ENCODE measurements around the gene FCER2.

FCER2 gene

GRCh38 chr19:7690779-7691258 is 11.1 kb downstream of the FCER2 start:
- ATAC-seq (replicated peaks; ENCODE audit: extremely low read depth, poor library complexity, severe bottlenecking): no peak
- DNase-seq (ENCODE audit: low spot score in 2 of 2): peak in 1 of 2 donors; percentile 32
- no peak overlapping the region for H3K4me3 Mint-ChIP-seq
- no peaks in the 10 kb centered on the region for H3K9me3 Mint-ChIP-seq
- H3K27ac Mint-ChIP-seq (ENCODE audit: low read depth): no peak overlapping the region
- no peaks in the 10 kb centered on the region for H3K4me1 Mint-ChIP-seq
- H3K27me3 Mint-ChIP-seq: no peaks in the 10 kb centered on the region
- H3K36me3 Mint-ChIP-seq (ENCODE audit: insufficient read depth): no peaks in the 10 kb centered on the region

DNA sequence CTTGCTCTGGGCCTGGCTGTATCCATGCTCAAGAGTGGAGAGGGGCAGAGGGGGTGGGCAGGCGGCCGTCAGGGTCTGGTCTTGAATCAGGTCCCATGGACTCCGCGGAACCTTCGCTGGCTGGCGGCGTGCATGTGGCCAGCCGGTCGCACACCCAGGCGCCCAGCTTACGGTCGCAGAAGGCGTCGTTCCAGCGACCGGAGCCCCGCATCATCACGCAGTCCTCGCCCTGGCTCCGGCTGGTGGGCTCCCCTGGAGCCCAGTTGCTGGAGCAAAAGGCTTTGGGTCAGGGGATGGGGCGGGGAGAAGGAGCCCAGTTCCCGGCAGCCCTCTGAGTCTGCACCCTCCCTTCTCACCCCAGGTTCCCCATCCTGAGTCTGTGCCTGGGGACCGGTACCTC is 12.8 kb downstream of the FCER2 start:
- Mint-ChIP-seq H3K27me3 (no peaks in the 10 kb centered on the region), H3K4me3 (no peak overlapping the region), H3K36me3 (ENCODE audit: insufficient read depth) (peaks cover 5% of the 10 kb centered on the region), H3K9me3 (no peaks in the 10 kb centered on the region), H3K27ac (ENCODE audit: low read depth) (no peak overlapping the region), H3K4me1 (no peaks in the 10 kb centered on the region)
- no peak for DNase-seq (ENCODE audit: low spot score in 2 of 2)
- no peak for ATAC-seq (replicated peaks; ENCODE audit: extremely low read depth, poor library complexity, severe bottlenecking)

DNA sequence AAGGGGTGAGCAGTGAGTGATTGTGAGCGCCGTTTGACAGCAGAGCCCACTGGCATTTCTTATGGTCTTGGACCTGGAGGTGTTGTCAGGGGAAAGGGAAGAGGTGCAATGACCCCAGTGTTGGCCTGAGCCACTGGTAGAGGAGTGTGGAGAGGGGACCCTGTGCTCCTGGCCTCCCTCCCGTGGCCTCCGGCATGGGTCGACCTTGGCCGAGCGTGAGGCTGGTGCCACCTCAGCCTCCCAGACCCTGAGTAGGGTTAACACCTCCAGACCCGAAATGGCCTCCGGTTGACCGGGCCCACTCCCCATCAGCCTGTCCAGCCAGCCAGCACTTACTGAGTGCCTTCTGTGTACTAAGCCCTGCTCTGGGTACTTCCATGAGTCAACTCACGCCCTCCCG is 14.8 kb downstream of the FCER2 start:
- no peak overlapping the region for H3K4me3 Mint-ChIP-seq
- peaks cover 19% of the 10 kb centered on the region for H3K36me3 Mint-ChIP-seq (ENCODE audit: insufficient read depth)
- no peaks in the 10 kb centered on the region for H3K4me1 Mint-ChIP-seq
- no peaks in the 10 kb centered on the region for H3K9me3 Mint-ChIP-seq
- H3K27me3 Mint-ChIP-seq: no peaks in the 10 kb centered on the region
- DNase-seq (ENCODE audit: low spot score in 2 of 2): no peak
- no peak for ATAC-seq (replicated peaks; ENCODE audit: extremely low read depth, poor library complexity, severe bottlenecking)
- no peak overlapping the region for H3K27ac Mint-ChIP-seq (ENCODE audit: low read depth)

GRCh38 chr19:7685546-7686445 is 16.1 kb downstream of the FCER2 start:
- DNase-seq (ENCODE audit: low spot score in 2 of 2) (no peak), ATAC-seq (replicated peaks; ENCODE audit: extremely low read depth, poor library complexity, severe bottlenecking) (no peak)
- H3K27me3 Mint-ChIP-seq: no peaks in the 10 kb centered on the region
- H3K4me1 Mint-ChIP-seq: peaks cover 8% of the 10 kb centered on the region
- H3K9me3 Mint-ChIP-seq: no peaks in the 10 kb centered on the region
- peaks cover 27% of the 10 kb centered on the region for H3K36me3 Mint-ChIP-seq (ENCODE audit: insufficient read depth)
- H3K4me3 Mint-ChIP-seq: no peak overlapping the region
- H3K27ac Mint-ChIP-seq (ENCODE audit: low read depth): no peak overlapping the region

DNA sequence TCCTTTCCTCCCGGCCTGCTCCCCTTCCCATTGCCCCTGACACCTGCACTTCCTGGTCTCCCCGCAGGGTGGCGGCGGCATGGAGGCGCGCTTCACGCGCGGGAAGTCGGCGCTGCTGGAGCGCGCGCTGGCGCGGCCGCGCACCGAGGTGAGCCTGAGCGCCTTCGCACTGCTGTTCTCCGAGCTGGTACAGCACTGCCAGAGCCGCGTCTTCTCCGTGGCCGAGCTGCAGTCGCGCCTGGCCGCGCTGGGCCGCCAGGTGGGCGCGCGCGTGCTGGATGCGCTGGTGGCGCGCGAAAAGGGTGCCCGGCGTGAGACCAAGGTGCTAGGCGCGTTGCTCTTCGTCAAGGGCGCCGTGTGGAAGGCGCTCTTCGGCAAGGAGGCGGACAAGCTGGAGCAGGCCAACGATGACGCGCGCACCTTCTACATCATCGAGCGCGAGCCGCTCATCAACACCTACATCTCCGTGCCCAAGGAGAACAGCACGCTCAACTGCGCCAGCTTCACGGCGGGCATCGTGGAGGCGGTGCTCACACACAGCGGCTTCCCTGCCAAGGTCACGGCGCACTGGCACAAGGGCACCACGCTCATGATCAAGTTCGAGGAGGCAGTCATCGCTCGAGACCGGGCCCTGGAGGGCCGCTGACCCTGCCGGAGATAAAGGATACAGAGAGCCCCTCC is 19.6 kb downstream of the FCER2 start:
- peak overlapping the region; percentile 90 for H3K4me3 Mint-ChIP-seq
- H3K27me3 Mint-ChIP-seq: peaks cover 14% of the 10 kb centered on the region
- no peak for DNase-seq (ENCODE audit: low spot score in 2 of 2)
- ATAC-seq (replicated peaks; ENCODE audit: extremely low read depth, poor library complexity, severe bottlenecking): no peak
- H3K4me1 Mint-ChIP-seq: peaks cover 22% of the 10 kb centered on the region
- peaks cover 28% of the 10 kb centered on the region for H3K36me3 Mint-ChIP-seq (ENCODE audit: insufficient read depth)
- H3K27ac Mint-ChIP-seq (ENCODE audit: low read depth): peak overlapping the region; percentile 87
- no peaks in the 10 kb centered on the region for H3K9me3 Mint-ChIP-seq

- peaks cover 21% of the 10 kb centered on the region for H3K27me3 Mint-ChIP-seq
- H3K27ac Mint-ChIP-seq (ENCODE audit: low read depth): peak overlapping the region; percentile 87
- H3K36me3 Mint-ChIP-seq (ENCODE audit: insufficient read depth): peaks cover 28% of the 10 kb centered on the region
- peak overlapping the region; percentile 90 for H3K4me3 Mint-ChIP-seq
- ATAC-seq (replicated peaks; ENCODE audit: extremely low read depth, poor library complexity, severe bottlenecking): peak; percentile 33
- H3K9me3 Mint-ChIP-seq: no peaks in the 10 kb centered on the region
- peak; percentile 54 to 67 for DNase-seq (ENCODE audit: low spot score in 2 of 2)
- peaks cover 28% of the 10 kb centered on the region for H3K4me1 Mint-ChIP-seq
Observed at GRCh38 chr19:7681340-7682174, 20.4 kb downstream of the FCER2 start.

DNA sequence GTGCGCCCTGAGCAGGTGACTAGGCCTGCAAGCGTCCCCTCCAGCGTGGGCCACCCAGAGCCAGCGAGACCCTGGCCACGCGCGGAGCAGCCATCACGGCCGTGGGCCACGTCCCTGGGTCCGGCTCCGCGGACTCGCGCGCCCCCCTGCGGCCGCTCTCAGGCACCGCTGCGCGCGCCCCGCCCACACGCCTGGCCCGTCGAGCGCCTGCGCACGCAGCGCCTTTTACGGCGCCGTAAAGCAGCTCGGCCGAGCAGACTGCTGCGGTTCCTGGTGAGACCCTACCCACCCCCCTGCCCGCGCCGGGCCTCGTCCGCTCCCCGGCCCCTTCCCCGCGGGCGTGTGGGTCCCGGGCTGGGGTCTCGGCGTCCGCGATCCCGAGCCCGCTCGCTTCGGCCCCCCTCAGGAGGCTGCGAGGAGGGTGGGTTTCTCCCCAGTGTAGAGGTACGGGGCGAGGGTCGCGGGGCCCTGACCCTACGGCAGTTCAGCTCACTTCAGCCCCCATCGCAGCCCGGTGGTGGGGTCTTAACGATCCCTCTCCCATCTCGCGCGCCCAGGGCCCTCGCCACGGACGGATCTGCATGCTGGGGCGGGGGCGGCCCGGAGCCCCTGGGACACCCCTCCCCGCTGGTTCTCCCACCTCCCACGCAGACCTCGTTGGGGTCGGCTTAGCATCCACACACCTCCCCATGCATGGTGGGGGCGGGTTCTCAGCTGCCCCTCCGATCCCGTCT is 21.2 kb downstream of the FCER2 start, which contains the start of gene TRAPPC5:
TRAPPC5 (plus strand) TSS at position 228 of the 734 bp plus-strand sequence. CDS start 1,421 bp downstream, outside the sequence.
- Mint-ChIP-seq H3K4me1 (peaks cover 31% of the 10 kb centered on the region), H3K27me3 (peaks cover 29% of the 10 kb centered on the region), H3K27ac (ENCODE audit: low read depth) (peak within 1 kb of the TSS; percentile 87), H3K9me3 (no peaks in the 10 kb centered on the region), H3K36me3 (ENCODE audit: insufficient read depth) (peaks cover 28% of the 10 kb centered on the region), H3K4me3 (peak within 1 kb of the TSS; percentile 90)
- peak; percentile 47 for ATAC-seq (replicated peaks; ENCODE audit: extremely low read depth, poor library complexity, severe bottlenecking)
- peak; percentile 74 to 81 for DNase-seq (ENCODE audit: low spot score in 2 of 2)

GRCh38 chr19:7679771-7680605 is 21.9 kb downstream of the FCER2 start:
- peaks cover 28% of the 10 kb centered on the region for H3K36me3 Mint-ChIP-seq (ENCODE audit: insufficient read depth)
- peaks cover 35% of the 10 kb centered on the region for H3K27me3 Mint-ChIP-seq
- DNase-seq (ENCODE audit: low spot score in 2 of 2) (no peak), ATAC-seq (replicated peaks; ENCODE audit: extremely low read depth, poor library complexity, severe bottlenecking) (no peak)
- no peaks in the 10 kb centered on the region for H3K9me3 Mint-ChIP-seq
- H3K4me3 Mint-ChIP-seq: peak overlapping the region; percentile 90
- peaks cover 31% of the 10 kb centered on the region for H3K4me1 Mint-ChIP-seq
- peak overlapping the region; percentile 19 for H3K27ac Mint-ChIP-seq (ENCODE audit: low read depth)

DNA sequence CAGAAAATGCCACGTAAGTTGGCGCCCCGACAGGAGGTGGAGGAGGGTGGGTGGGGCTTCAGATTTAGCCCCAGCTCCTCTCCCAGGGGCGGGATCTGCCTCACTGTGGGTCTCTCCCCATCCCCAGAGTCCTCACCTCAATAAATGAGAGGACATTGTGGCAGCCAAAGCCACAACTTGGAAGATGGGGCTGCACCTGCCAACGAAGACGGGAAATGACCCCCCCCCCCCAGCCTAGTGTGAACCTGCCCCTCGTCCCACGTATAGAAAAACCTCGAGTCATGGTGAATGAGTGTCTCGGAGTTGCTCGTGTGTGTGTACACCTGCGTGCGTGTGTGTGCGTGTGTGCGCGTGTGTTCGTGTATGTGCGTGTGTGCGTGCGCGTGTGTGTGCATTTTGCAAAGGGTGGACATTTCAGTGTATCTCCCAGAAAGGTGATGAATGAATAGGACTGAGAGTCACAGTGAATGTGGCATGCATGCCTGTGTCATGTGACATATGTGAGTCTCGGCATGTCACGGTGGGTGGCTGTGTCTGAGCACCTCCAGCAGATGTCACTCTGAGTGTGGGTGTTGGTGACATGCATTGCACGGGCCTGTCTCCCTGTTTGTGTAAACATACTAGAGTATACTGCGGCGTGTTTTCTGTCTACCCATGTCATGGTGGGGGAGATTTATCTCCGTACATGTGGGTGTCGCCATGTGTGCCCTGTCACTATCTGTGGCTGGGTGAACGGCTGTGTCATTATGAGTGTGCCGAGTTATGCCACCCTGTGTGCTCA is 22.8 kb downstream of the FCER2 start:
- ATAC-seq (replicated peaks; ENCODE audit: extremely low read depth, poor library complexity, severe bottlenecking) (peak; percentile 81), DNase-seq (ENCODE audit: low spot score in 2 of 2) (peak; percentile 42 to 56)
- no peak overlapping the region for H3K27ac Mint-ChIP-seq (ENCODE audit: low read depth)
- peaks cover 31% of the 10 kb centered on the region for H3K4me1 Mint-ChIP-seq
- peaks cover 39% of the 10 kb centered on the region for H3K27me3 Mint-ChIP-seq
- H3K36me3 Mint-ChIP-seq (ENCODE audit: insufficient read depth): peaks cover 23% of the 10 kb centered on the region
- H3K4me3 Mint-ChIP-seq: peak overlapping the region; percentile 90
- no peaks in the 10 kb centered on the region for H3K9me3 Mint-ChIP-seq

DNA sequence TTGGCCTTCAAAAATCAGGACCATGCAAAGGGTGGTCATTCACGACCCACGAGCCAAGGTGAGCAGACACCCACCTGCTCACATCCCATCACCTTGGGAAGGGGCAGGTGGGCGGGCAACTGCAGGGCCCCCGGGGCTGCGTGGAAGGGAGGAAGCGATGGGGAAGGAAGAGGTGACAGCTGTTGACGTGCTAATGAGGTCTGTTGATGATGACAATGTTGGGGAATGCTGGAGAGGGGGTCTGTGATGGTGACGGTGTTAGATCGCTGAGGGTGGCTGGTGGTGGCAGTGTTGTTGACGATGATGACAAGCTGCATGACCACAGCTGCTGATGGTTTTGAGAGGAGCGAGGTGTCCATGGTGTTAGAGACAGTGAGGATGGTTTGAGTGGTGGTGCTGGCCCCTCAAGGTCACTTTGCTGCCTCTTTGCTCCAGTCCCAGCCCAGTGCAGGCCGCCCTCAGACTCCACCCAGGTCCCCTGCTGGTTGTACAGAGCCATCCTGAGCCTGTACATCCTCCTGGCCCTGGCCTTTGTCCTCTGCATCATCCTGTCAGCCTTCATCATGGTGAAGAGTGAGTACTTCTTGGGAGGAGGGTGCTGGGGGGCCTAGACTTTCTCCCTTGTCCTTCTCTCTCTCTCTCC is 24.1 kb downstream of the FCER2 start:
- H3K27ac Mint-ChIP-seq (ENCODE audit: low read depth): peak overlapping the region; percentile 11
- peaks cover 31% of the 10 kb centered on the region for H3K4me1 Mint-ChIP-seq
- DNase-seq (ENCODE audit: low spot score in 2 of 2): no peak

More for the DNA sequence above, 24.1 kb downstream of the FCER2 start:
- no peak for ATAC-seq (replicated peaks; ENCODE audit: extremely low read depth, poor library complexity, severe bottlenecking)
- Mint-ChIP-seq H3K27me3 (peaks cover 53% of the 10 kb centered on the region), H3K36me3 (ENCODE audit: insufficient read depth) (peaks cover 14% of the 10 kb centered on the region), H3K9me3 (no peaks in the 10 kb centered on the region), H3K4me3 (no peak overlapping the region)

All from central memory CD8-positive, alpha-beta T cell (primary cell).